HG03060 (cell line): Measurements from ENCODE around the gene GUCA1A.
"Not testable (repeated sequence)": the region's sequence is repeated elsewhere in the genome, so short reads cannot be mapped to it uniquely, and the experiment has no call there.

Experiments
- ATAC-seq: cut with Tn5 transposase; IDR thresholded peaks from one replicate; pipeline ENCODE4 v1.9.1; 2021; ENCODE audit warnings: low read depth, moderate number of reproducible peaks; ENCODE audit not compliant: unreplicated experiment

The GUCA1A gene

DNA sequence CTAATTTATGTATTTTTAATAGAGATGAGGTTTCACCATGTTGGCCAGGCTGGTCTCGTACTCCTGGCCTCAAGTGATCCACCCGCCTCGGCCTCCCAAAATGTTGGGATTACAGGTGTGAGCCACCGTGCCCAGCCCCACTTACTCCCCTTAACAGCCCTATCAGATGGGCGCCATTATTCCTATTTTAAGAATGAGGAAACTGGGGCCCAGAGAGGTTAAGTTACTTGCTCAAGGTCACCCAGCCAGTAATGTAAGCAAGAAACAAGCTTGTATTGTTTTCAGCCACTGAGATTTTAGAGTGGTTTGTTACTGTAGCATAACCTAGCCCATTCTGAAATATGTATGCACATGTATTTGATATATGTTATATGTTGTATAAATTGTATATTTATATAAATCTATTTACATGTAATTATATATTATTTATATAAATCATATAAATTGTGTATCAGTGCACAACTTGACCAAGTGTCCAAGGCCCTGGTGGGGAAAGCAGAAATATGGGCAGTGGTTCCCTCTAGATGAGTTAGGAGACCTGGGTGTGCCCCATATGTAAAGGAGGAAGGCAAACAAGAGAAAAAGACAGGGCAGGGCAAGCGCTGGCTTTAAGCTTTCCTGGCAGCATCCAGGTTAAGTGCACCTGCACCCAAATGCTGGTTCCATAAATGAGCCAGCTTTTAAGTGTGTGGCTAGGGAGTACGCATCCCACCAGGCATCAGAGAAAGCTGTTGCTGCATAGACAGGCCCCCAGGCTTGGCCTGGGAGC is 1.2 kb upstream of the GUCA1A start:
- ATAC-seq: no peak

- ATAC-seq: no peak
Measured at GRCh38 chr6:42175860-42176259, 2.7 kb downstream of the GUCA1A start.

GRCh38 chr6:42176981-42177380 is 3.8 kb downstream of the GUCA1A start:
- no peak for ATAC-seq

GRCh38 chr6:42177514-42178364 is 4.6 kb downstream of the GUCA1A start:
- no peak for ATAC-seq

- ATAC-seq: no peak
Measured at GRCh38 chr6:42179261-42179944, 6.2 kb downstream of the GUCA1A start.

GRCh38 chr6:42179945-42180313 is 6.8 kb downstream of the GUCA1A start:
- ATAC-seq: no peak

GRCh38 chr6:42182101-42182500 is 8.9 kb downstream of the GUCA1A start:
- ATAC-seq: no peak

DNA sequence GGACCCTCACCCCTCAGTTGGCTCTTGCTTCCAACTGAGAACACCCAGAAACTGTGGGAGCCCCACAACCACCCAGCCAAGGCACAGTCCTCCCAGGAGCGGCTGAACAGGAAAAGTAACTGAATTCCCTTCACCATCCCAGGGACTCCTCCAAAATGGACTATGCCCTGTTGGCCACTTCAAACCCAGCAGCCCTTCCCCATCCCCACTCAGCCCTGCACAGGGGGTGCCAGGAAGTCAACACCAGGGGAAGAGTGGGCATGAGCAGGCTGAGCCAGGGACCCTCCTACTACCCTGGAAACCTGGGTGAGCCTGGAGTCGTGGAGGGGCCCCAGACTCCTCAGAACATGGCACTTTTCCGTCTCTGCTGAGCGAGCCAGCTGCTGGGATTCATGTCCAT is 11.3 kb downstream of the GUCA1A start:
- no peak for ATAC-seq

- no peak for ATAC-seq
Measured at GRCh38 chr6:42185597-42185996, 12.4 kb downstream of the GUCA1A start.

GRCh38 chr6:42188406-42188805 is 15.2 kb downstream of the GUCA1A start:
- no peak for ATAC-seq

- no peak for ATAC-seq
Measured at GRCh38 chr6:42190554-42191183, 17.5 kb downstream of the GUCA1A start.

GRCh38 chr6:42192385-42192784 is 19.2 kb downstream of the GUCA1A start:
- not testable (repeated sequence) for ATAC-seq

DNA sequence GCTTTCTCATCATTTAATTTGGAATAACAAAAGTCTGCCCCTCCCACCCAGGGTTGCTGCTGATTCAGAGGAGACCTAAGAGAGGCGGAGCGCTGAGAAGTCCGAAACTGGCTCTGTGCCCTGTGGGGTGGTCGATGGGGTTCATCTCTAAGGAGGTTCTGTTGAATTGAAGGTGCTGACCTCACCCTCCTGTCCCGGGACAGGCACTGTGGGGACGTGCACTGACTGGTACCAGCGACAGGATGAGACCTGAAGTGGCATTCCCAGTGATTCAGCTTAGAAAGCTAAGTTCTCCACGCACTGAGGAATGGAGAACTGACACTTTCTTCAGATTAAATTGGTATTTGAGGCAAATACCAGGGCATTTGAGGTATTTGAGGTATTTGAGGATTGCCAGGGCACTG is 20.3 kb downstream of the GUCA1A start:
- ATAC-seq: no peak

GRCh38 chr6:42194056-42194455 is 20.9 kb downstream of the GUCA1A start:
- ATAC-seq: no peak

GRCh38 chr6:42195415-42195814 is 22.3 kb downstream of the GUCA1A start:
- no peak for ATAC-seq

- ATAC-seq: no peak
Measured at GRCh38 chr6:42197555-42198362, 24.6 kb downstream of the GUCA1A start.

- ATAC-seq: no peak
Measured at GRCh38 chr6:42199106-42199981, 26.2 kb downstream of the GUCA1A start.

DNA sequence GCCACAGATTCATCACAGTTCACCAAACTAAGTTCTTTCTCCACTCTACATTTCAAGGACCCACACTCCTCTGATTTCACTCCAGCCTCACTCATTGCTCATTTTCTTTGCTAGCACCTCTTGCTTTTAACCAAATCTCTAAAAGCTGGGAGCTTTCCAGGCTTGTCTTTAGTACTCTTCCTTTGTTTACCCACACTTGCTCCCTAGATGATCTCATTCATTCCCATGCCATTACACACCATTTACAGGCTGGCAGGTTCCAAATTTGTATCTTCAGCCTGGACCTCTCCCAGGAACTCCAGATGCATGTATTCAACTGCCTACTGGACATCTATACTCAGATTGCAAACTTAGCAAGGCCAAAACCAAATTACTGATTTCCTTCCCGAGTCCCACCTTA is 26.9 kb downstream of the GUCA1A start:
- ATAC-seq: no peak

GRCh38 chr6:42201382-42201781 is 28.2 kb downstream of the GUCA1A start:
- no peak for ATAC-seq
